Esophagus (tissue), 2 donors: ENCODE data around the gene RNU6-9. TPM values are rescaled to one million over a fixed set of nuclear protein-coding genes. Genes with fewer than 3 reads are reported as not detected.
A peak's percentile ranks its signal among the peaks of the same experiment; 100 is the strongest.
"Not testable (repeated sequence)": the region's sequence is repeated elsewhere in the genome, so short reads cannot be mapped to it uniquely, and the experiment has no call there.

ENCODE experiments used
- H3K27ac ChIP-seq, 2 donors: one replicate each; pipeline ENCODE4 v1.5.1; 2013; ENCODE audit warnings: low read depth in 2 of 2, mild to moderate bottlenecking in 2 of 2, inconsistent platforms in 1 of 2, low read length in 1 of 2, moderate library complexity in 1 of 2
- H3K27me3 ChIP-seq, 2 donors: one replicate each; pipeline ENCODE4 v1.6.1; 2013; ENCODE audit warnings: low read length in 2 of 2, control low read depth in 1 of 2, mild to moderate bottlenecking in 1 of 2; ENCODE audit not compliant: insufficient read depth in 2 of 2, control insufficient read depth in 1 of 2
- H3K36me3 ChIP-seq, 2 donors: one replicate each; pipeline ENCODE4 v1.6.1; 2013; ENCODE audit warnings: low read length in 1 of 2; ENCODE audit not compliant: control insufficient read depth in 2 of 2, insufficient read depth in 2 of 2
- H3K4me1 ChIP-seq, 2 donors: one replicate each; pipeline ENCODE4 v1.6.1; 2013; ENCODE audit warnings: low read length in 1 of 2; ENCODE audit not compliant: control insufficient read depth in 2 of 2, insufficient read depth in 2 of 2
- H3K4me3 ChIP-seq, 2 donors: one replicate each; pipeline ENCODE4 v1.5.1; 2013; ENCODE audit warnings: low read length in 2 of 2, mild to moderate bottlenecking in 2 of 2, low read depth in 1 of 2, moderate library complexity in 1 of 2
- H3K9me3 ChIP-seq, 2 donors: one replicate each; pipeline ENCODE4 v1.6.1; 2013; ENCODE audit warnings: mild to moderate bottlenecking in 2 of 2, low read depth in 1 of 2, low read length in 1 of 2, moderate library complexity in 1 of 2; ENCODE audit not compliant: control insufficient read depth in 2 of 2, insufficient read depth in 1 of 2
- WGBS, 2 donors: extraction: QIAGEN DNeasy Blood & Tissue Kit; methylation state at CpG; one replicate each; pipeline ENCODE4 v1.1.7; 2013; 5-methylcytosine and 5-hydroxymethylcytosine counted together
- polyA plus RNA-seq, 2 donors: library from polyadenylated mRNA; stranded (reverse); fragments of 200-250 nt; gene quantifications; one replicate each; pipeline ENCODE4 v1.2.3, GENCODE V29; 2013
- donor health status: healthy with polysubstance abuse.
- donor health status: Bipolar disorder and iron deficiency.

Gene RNU6-9
- polyA plus RNA-seq, 2 donors = not detected

- H3K4me3 ChIP-seq = no peak within 1 kb of the TSS
- WGBS, 2 donors = 58 to 62% methylated on average over 50 to 55 of the region's 55 CpGs
- no peaks in the 10 kb centered on the region for H3K36me3 ChIP-seq
- H3K27me3 ChIP-seq = peaks cover 0 to 10% of the 10 kb centered on the region in 2 donors
- H3K27ac ChIP-seq = peak within 1 kb of the TSS; percentile 53 to 73
- no peaks in the 10 kb centered on the region for H3K9me3 ChIP-seq
- H3K4me1 ChIP-seq = peaks cover 0 to 6% of the 10 kb centered on the region in 2 donors
These were observed 40.9 kb upstream of the RNU6-9 start, which contains the start of gene ELANE for GRCh38 chr19:852136-853013. ELANE (plus strand) TSS chr19:852303; CDS start chr19:852329, 26 bp downstream.

- peaks cover 0 to 5% of the 10 kb centered on the region in 2 donors for H3K27me3 ChIP-seq
- H3K9me3 ChIP-seq = no peaks in the 10 kb centered on the region
- H3K27ac ChIP-seq = no peak overlapping the region
- H3K4me1 ChIP-seq = peaks cover 0 to 4% of the 10 kb centered on the region in 2 donors
- H3K36me3 ChIP-seq = no peaks in the 10 kb centered on the region
- WGBS, 2 donors = 25 to 29% methylated on average over 56 to 67 of the region's 67 CpGs
- H3K4me3 ChIP-seq = no peak overlapping the region
These were observed 40.2 kb upstream of the RNU6-9 start for GRCh38 chr19:853014-853585.

GRCh38 chr19:853614-854220 lies 39.6 kb upstream of the RNU6-9 start:
- H3K4me3 ChIP-seq, H3K36me3 ChIP-seq, H3K4me1 ChIP-seq, H3K9me3 ChIP-seq, H3K27me3 ChIP-seq, H3K27ac ChIP-seq: not testable (repeated sequence)
- WGBS, 2 donors = 70 to 78% methylated on average over 10 to 13 of the region's 17 CpGs

GRCh38 chr19:854549-854948 lies 38.7 kb upstream of the RNU6-9 start:
- H3K4me3 ChIP-seq = no peak overlapping the region
- H3K27me3 ChIP-seq = peaks cover 0 to 4% of the 10 kb centered on the region in 2 donors
- no peak overlapping the region for H3K27ac ChIP-seq
- peaks cover 0 to 4% of the 10 kb centered on the region in 2 donors for H3K4me1 ChIP-seq
- 71 to 73% methylated on average over 6 of the region's 6 CpGs for WGBS, 2 donors
- no peaks in the 10 kb centered on the region for H3K36me3 ChIP-seq
- H3K9me3 ChIP-seq = no peaks in the 10 kb centered on the region

GRCh38 chr19:855142-855541 lies 38.1 kb upstream of the RNU6-9 start:
- peaks cover 0 to 4% of the 10 kb centered on the region in 2 donors for H3K27me3 ChIP-seq
- H3K27ac ChIP-seq = no peak overlapping the region
- WGBS, 2 donors = 84 to 85% methylated on average over 12 of the region's 12 CpGs

GRCh38 chr19:855566-856120 lies 37.6 kb upstream of the RNU6-9 start:
- H3K4me3 ChIP-seq = no peak overlapping the region
- H3K9me3 ChIP-seq = no peaks in the 10 kb centered on the region
- WGBS, 2 donors = 73 to 74% methylated on average over 35 to 40 of the region's 40 CpGs
- peaks cover 0 to 4% of the 10 kb centered on the region in 2 donors for H3K27me3 ChIP-seq
- peaks cover 0 to 3% of the 10 kb centered on the region in 2 donors for H3K4me1 ChIP-seq
- H3K27ac ChIP-seq = no peak overlapping the region
- no peaks in the 10 kb centered on the region for H3K36me3 ChIP-seq

More at GRCh38 chr19:855142-855541, 38.1 kb upstream of the RNU6-9 start:
- Histone ChIP-seq H3K36me3 (no peaks in the 10 kb centered on the region), H3K4me1 (peaks cover 0 to 4% of the 10 kb centered on the region in 2 donors), H3K4me3 (no peak overlapping the region), H3K9me3 (no peaks in the 10 kb centered on the region)

- WGBS, 2 donors = 76 to 83% methylated on average over 9 of the region's 9 CpGs
- Histone ChIP-seq H3K4me1 (peaks cover 0 to 8% of the 10 kb centered on the region in 2 donors), H3K9me3 (no peaks in the 10 kb centered on the region), H3K4me3 (no peak overlapping the region), H3K27ac (no peak overlapping the region), H3K27me3 (no peaks in the 10 kb centered on the region), H3K36me3 (no peaks in the 10 kb centered on the region)
These were observed 35.0 kb upstream of the RNU6-9 start for GRCh38 chr19:858284-858683.

- no peaks in the 10 kb centered on the region for H3K36me3 ChIP-seq
- no peaks in the 10 kb centered on the region for H3K27me3 ChIP-seq
- H3K4me3 ChIP-seq = peak within 1 kb of the TSS; percentile 42 to 51
- H3K4me1 ChIP-seq = peaks cover 0 to 8% of the 10 kb centered on the region in 2 donors
- 38 to 39% methylated on average over 23 to 24 of the region's 24 CpGs for WGBS, 2 donors
- H3K27ac ChIP-seq = peak within 1 kb of the TSS; percentile 43 to 72
- no peaks in the 10 kb centered on the region for H3K9me3 ChIP-seq
These were observed 34.1 kb upstream of the RNU6-9 start, which contains the start of gene CFD for GRCh38 chr19:858868-859843. CFD (plus strand) TSS chr19:859664; CDS start chr19:859690, 26 bp downstream.
